HG03469 (cell line): ENCODE measurements around the gene RBFOX2.

Experiments
- ATAC-seq: cut with Tn5 transposase; IDR thresholded peaks from one replicate; pipeline ENCODE4 v1.9.1; 2021; ENCODE audit warnings: mild to moderate bottlenecking, moderate library complexity, moderate number of reproducible peaks; ENCODE audit not compliant: unreplicated experiment

RBFOX2 gene

GRCh38 chr22:35904752-35905151 is 123.9 kb downstream of the RBFOX2 start:
- no peak for ATAC-seq

DNA sequence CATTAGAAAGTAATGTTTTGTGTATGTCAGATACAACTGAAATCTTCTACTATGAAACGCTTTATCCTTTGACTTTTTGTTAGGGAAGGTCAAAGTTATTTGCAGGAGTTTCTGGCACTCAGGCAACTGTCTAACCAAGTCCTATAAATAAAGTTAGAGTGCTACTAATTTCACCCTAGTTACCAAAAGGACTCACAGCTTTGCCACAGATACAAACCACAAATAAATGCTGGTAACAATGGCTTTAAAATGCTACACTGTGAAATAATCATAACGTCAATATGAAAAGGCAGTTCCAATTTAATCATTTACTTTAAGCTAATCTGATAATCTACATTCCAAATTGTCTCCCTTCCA is 124.3 kb downstream of the RBFOX2 start:
- ATAC-seq = no peak

- ATAC-seq = no peak
Measured at GRCh38 chr22:35903571-35904335, 124.9 kb downstream of the RBFOX2 start.

- ATAC-seq = no peak
Measured at GRCh38 chr22:35900483-35901168, 128.0 kb downstream of the RBFOX2 start.

DNA sequence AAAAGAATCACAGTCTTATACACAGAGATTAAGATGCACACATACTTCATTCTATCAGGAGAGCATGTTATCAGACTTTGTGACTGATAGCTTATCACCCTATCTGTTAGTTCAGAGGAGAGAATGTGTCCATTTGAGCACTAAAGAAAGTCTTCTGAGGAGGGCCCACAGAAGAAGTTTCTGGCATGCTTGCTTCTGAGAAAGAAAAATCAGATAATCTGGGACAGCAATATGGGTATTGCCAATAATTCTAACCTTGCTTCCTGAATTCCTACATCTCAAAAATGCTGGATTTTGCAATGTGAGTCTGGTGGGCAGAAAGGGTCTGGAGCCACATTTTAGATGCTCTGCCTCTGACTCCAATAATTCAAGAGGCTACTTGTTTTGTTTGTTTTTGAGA is 128.9 kb downstream of the RBFOX2 start:
- no peak for ATAC-seq

DNA sequence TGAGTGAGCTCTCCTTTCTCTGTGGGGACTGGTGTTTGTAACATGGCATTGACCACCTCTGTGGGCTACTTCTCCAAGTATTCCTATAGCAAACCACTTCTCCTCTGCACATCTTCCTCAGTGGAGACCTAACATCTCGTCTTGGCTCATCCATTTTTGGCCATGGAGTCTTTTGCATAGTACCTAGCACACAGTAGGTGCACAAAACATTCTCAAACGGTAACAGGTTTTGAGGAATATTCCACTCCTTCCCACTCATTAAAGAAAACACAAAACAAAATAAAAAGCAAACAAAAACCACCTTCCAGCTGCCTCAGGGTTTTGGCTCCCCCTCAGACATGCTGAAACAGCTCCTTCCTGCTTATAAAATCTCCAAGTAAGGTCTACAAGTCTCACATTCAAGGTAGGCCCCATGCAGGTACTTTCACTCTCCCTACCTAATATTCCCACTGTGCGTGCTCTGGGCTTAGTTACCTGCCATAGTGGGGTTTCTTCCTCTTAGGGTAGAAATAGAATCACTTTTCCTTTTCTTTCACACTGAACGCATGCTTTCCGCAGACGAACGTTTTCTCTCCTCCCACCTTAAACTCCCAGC is 132.4 kb downstream of the RBFOX2 start:
- ATAC-seq = no peak

- no peak for ATAC-seq
Measured at GRCh38 chr22:35894937-35895708, 133.5 kb downstream of the RBFOX2 start.

DNA sequence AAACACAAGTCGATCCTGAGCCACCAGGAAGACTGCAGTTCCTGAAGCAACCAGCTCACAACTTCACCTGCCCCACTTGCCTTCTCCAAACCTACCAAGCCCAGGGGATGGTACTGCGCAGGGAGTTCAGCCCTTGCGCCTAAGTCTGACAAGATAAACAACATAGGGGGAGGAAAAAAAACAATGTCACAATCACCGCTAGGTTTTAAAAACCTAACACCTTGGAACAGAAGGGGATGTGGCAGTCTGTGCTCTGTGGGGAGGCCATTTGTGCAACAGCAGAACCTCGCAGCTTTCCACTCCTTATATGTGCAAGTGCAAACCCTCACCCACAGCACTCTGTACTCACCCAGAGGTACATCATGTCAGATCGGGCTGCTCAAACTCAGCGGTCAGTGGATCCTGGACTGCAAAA is 134.2 kb downstream of the RBFOX2 start:
- no peak for ATAC-seq

- no peak for ATAC-seq
Measured at GRCh38 chr22:35893698-35894097, 134.9 kb downstream of the RBFOX2 start.

DNA sequence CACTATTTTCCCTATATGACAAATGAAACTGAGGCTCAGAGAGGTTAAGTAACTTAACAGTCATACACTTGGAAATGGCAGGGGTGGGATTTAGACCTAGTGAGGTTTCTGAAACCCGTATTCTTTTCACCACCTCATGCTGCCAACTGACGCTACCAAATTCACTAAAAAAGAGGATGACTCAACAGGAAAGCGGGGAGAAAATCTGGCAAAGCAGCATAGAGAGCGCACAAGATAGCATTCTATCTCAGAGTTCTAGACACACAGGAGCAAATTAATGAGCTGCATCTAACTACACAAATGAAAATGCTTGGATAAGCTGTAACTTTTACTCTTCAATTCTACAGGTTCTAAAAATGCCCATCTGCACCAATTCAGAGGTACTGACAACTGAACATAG is 136.4 kb downstream of the RBFOX2 start:
- ATAC-seq = no peak

DNA sequence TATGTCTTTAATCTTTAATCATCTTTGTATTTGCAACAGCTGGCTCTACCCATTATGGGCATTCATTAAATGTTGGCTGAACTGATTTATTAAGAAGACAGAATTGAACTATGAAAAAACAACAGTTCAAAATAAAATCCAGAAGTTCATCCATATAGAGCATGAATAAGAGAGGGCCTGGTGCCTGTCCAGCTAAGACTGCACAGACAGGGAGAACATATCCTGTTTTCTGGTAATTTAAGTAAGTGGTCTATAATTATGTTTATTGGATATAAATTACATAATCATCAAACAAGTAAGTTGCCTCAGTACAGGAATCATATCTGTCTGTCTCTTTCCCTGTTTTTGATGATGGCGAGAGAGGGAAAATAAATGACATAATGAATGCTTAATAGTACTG is 137.2 kb downstream of the RBFOX2 start:
- ATAC-seq = no peak

GRCh38 chr22:35889071-35889470 is 139.6 kb downstream of the RBFOX2 start:
- no peak for ATAC-seq

GRCh38 chr22:35888181-35888870 is 140.3 kb downstream of the RBFOX2 start:
- ATAC-seq = no peak

GRCh38 chr22:35887296-35887875 is 141.2 kb downstream of the RBFOX2 start:
- ATAC-seq = no peak

GRCh38 chr22:35886309-35886708 is 142.3 kb downstream of the RBFOX2 start:
- no peak for ATAC-seq

GRCh38 chr22:35884529-35884928 is 144.1 kb downstream of the RBFOX2 start:
- ATAC-seq = no peak

DNA sequence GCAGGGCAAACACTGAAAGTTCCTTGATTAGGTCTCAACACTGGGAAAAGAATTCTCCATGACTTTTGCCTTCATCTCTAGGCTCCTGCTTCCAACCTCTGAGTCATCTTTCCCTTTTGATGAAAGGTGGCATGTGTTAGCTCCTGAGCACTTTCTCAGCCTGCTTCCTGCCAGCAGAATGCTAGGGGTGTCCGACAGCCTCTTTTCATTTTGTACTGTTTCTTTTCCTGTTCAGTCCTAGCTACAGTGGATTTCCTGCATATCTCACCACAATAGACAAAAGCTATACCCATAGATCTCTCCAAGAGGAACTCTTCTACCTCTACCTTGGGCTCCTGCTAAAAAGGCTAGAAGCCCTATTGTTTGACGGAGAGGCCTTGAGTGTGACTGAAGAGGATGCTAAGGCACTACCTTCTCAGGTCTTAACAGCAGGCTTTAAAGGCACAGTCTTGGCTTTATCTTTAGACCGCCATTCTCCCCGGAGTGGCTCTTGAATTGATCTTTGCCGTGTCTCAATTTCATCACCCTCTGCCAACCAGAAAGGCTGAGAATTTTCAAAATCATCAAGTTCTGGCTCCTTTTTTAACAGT is 145.5 kb downstream of the RBFOX2 start:
- ATAC-seq = no peak

- ATAC-seq = no peak
Measured at GRCh38 chr22:35882211-35883030, 146.2 kb downstream of the RBFOX2 start.

DNA sequence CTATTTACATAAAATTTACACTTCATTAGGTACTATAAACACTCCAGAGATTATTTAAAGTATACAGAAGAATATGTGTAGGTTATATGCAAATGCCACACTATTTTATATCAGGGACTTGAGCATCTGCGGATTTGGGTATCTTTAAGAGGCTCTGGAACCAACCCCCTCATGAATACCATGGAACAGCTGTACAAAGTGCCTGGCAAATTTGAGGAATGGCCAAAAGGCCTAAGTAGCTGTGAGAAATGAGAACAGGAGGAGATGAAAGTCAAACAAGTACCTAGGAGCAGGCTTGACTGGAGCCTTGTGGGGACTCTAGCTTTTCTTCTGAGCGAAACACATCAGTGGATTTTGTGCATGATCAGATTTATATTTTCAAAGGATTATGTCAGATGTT is 149.3 kb downstream of the RBFOX2 start:
- ATAC-seq = no peak
